Neuron (in vitro differentiated cells): ENCODE results near the gene KCNC2.
"Not testable (repeated sequence)": the region's sequence is repeated elsewhere in the genome, so short reads cannot be mapped to it uniquely, and the experiment has no call there.

Experiments
- H2AFZ ChIP-seq: one replicate; pipeline ENCODE4 v1.6.1; 2013; ENCODE audit warnings: low read depth, mild to moderate bottlenecking, inconsistent platforms, low read length, moderate library complexity
- H3K27me3 ChIP-seq: one replicate; pipeline ENCODE4 v1.6.1; 2013; ENCODE audit warnings: low read length; ENCODE audit not compliant: insufficient read depth
- H3K36me3 ChIP-seq: one replicate; pipeline ENCODE4 v1.6.1; 2013; ENCODE audit warnings: low read length; ENCODE audit not compliant: insufficient read depth
- H3K4me1 ChIP-seq: one replicate; pipeline ENCODE4 v1.6.1; 2013; ENCODE audit warnings: low read length; ENCODE audit not compliant: insufficient read depth
- H3K4me3 ChIP-seq: 2 replicates; pipeline ENCODE4 v1.5.1; 2013; ENCODE audit warnings: mild to moderate bottlenecking, low read length, moderate library complexity
- H3K9me3 ChIP-seq: one replicate; pipeline ENCODE4 v1.6.1; 2013; ENCODE audit warnings: low read length

KCNC2 gene

GRCh38 chr12:75194250-75194649, 15.4 kb downstream of the KCNC2 start:
- no peaks in the 10 kb centered on the region for H3K4me1 ChIP-seq
- H2AFZ ChIP-seq: no peak overlapping the region
- no peak overlapping the region for H3K4me3 ChIP-seq
- H3K9me3 ChIP-seq: no peaks in the 10 kb centered on the region
- H3K27me3 ChIP-seq: no peaks in the 10 kb centered on the region
- no peaks in the 10 kb centered on the region for H3K36me3 ChIP-seq

- Histone ChIP-seq H2AFZ (no peak overlapping the region), H3K9me3 (no peaks in the 10 kb centered on the region), H3K4me3 (no peak overlapping the region), H3K27me3 (no peaks in the 10 kb centered on the region), H3K36me3 (no peaks in the 10 kb centered on the region), H3K4me1 (no peaks in the 10 kb centered on the region)
These were observed 17.4 kb downstream of the KCNC2 start for GRCh38 chr12:75192196-75192595.

- Histone ChIP-seq H3K9me3 (no peaks in the 10 kb centered on the region), H3K4me3 (no peak overlapping the region), H2AFZ (no peak overlapping the region), H3K36me3 (no peaks in the 10 kb centered on the region), H3K27me3 (no peaks in the 10 kb centered on the region), H3K4me1 (no peaks in the 10 kb centered on the region)
These were observed 18.8 kb downstream of the KCNC2 start for GRCh38 chr12:75190846-75191245.

DNA sequence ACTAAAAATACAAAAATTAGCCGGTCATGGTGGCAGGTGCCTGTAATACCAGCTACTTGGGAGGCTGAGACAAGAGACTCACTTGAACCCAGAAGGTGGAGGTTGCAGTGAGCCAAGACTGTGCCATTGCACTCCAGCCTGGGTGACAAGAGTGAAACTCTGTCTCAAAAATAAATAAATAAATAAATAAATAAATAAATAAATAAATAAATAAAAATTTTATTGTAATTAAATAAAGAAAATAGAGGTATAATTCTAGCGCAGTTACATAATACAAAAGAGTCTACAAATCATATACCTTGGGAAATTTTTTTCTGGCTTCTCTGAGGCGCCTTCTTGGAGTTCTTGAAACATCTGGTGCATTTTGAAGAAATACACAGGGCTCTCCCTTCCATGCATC, 23.8 kb downstream of the KCNC2 start:
- not testable (repeated sequence) for H3K27me3 ChIP-seq, H2AFZ ChIP-seq, H3K4me1 ChIP-seq, H3K4me3 ChIP-seq, H3K36me3 ChIP-seq, H3K9me3 ChIP-seq

DNA sequence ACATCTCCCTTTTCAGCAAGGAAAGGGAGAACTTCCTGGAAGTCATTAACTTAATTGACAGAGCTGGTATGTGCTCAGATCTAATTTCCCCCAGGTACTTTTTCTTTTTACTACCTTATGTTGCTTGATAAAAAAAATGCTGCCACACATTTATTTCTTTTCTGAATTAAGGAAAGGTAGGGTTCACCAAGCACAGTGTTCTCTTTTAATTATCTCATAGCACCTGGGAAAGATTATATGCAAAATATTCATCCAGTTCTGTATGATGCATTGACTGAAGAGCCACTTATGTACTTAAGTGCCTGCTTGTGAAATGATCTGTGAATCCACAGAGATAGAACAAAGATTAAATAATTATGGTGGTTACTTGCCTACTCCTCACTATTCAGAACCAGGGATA, 25.1 kb downstream of the KCNC2 start:
- H3K36me3 ChIP-seq: no peaks in the 10 kb centered on the region
- H3K4me3 ChIP-seq: no peak overlapping the region
- H3K4me1 ChIP-seq: no peaks in the 10 kb centered on the region
- no peaks in the 10 kb centered on the region for H3K9me3 ChIP-seq
- no peaks in the 10 kb centered on the region for H3K27me3 ChIP-seq
- H2AFZ ChIP-seq: no peak overlapping the region

DNA sequence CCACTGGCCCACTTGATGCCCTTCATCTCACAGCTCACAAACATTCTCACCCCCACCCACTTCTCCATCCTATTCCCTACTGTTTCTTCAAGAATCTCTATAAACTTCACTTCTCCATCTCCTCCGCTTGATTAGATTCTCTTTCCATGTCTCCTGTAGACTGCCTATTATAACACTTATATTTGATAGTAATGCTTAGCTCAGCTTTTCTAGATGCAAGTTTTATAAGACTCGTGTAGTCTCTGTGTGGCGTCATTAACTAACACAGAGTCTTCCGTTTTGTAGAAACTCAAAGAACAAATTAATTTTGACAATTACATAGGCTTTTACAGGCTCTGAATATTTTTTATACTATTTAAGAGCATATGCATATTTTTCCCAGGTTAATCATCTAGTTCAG, 25.7 kb downstream of the KCNC2 start:
- Histone ChIP-seq H3K9me3 (no peaks in the 10 kb centered on the region), H3K36me3 (no peaks in the 10 kb centered on the region), H3K27me3 (no peaks in the 10 kb centered on the region), H3K4me1 (no peaks in the 10 kb centered on the region), H3K4me3 (no peak overlapping the region), H2AFZ (no peak overlapping the region)

DNA sequence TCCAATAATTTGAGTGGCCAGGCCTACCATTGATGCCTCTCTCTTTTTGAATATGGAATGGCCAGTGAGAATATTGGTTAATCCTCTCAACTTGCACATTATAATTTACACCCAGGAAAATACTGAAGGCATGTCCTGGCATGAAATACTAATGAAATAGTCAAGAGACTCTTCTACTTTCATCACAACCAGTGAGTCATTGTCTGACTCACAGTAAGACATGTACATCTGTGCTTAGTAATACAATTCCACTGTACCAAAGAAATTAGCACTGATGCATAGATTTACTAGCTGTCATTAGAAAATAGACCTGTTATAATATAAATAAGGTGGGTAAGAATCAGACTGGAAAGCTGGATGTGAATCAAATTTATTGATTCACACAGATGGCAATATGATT, 31.6 kb downstream of the KCNC2 start:
- Histone ChIP-seq H3K4me3 (no peak overlapping the region), H3K9me3 (no peaks in the 10 kb centered on the region), H3K36me3 (no peaks in the 10 kb centered on the region), H3K27me3 (no peaks in the 10 kb centered on the region), H3K4me1 (no peaks in the 10 kb centered on the region), H2AFZ (peak overlapping the region; percentile 47)

DNA sequence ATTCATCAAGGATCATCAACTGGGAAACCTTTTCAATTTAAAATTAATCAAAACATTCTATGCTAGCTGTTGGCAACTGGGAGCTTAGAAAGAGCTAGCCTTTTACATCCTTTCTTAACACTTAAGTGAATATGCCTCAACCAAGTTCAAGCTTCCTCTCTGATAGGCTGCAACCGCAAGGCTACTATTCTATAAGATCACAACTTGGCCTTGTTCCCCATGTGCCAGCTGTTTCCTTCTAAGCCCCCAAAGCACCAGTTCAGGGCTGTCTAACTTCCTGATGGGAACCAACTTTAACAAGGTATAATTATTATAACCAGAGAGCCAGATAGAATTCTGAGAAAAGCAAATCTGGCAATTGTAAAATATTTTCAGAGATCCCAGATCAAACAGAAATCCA, 37.0 kb downstream of the KCNC2 start:
- Histone ChIP-seq H3K4me3 (no peak overlapping the region), H3K27me3 (no peaks in the 10 kb centered on the region), H3K36me3 (no peaks in the 10 kb centered on the region), H2AFZ (no peak overlapping the region), H3K9me3 (no peaks in the 10 kb centered on the region), H3K4me1 (no peaks in the 10 kb centered on the region)

- Histone ChIP-seq H3K36me3 (no peaks in the 10 kb centered on the region), H3K4me1 (no peaks in the 10 kb centered on the region), H3K27me3 (no peaks in the 10 kb centered on the region), H3K9me3 (no peaks in the 10 kb centered on the region), H2AFZ (no peak overlapping the region), H3K4me3 (no peak overlapping the region)
These were observed 38.9 kb downstream of the KCNC2 start for GRCh38 chr12:75170640-75171185.

GRCh38 chr12:75162845-75163244, 46.8 kb downstream of the KCNC2 start:
- Histone ChIP-seq H3K4me3 (no peak overlapping the region), H3K9me3 (no peaks in the 10 kb centered on the region), H3K27me3 (no peaks in the 10 kb centered on the region), H3K4me1 (no peaks in the 10 kb centered on the region), H2AFZ (no peak overlapping the region), H3K36me3 (no peaks in the 10 kb centered on the region)

DNA sequence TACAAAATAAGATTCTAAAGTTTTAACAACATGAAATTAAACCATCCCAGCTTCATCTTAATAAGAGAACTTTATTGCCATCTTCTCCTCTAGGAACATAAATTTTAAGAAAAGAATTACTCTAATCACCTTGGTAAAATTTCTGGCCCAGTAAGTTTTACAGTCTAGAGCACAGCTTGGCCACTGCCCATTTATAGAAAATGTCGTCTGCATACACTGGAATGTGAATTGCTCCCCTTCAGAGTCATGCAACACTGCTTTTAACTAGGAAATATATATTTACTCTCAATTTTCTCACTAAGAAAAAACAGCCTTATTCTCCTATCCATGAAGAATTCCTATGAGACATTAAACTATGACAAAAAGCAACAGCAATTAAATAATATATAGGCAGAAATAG, 48.2 kb downstream of the KCNC2 start:
- Histone ChIP-seq H3K9me3 (no peaks in the 10 kb centered on the region), H3K4me3 (no peak overlapping the region), H3K27me3 (no peaks in the 10 kb centered on the region), H2AFZ (no peak overlapping the region), H3K4me1 (no peaks in the 10 kb centered on the region), H3K36me3 (no peaks in the 10 kb centered on the region)

DNA sequence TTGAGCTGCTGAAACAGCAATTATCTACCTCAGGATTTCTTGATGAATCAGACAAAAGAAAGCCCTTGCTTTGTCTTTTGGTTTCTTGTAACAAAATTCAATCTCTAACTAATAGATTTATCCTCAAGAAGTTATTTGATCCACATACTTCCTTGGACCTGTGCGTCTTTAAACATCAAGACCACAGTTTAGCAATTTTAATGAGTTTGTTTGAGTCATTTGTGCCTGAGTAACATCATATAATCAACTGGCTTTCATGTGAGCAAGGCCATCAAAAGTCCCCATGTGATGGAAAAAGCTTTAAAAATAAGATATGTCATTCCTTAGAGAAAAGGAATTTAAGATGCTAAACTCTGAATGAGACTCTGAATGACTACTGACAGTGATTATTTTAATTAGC, 52.3 kb downstream of the KCNC2 start:
- Histone ChIP-seq H2AFZ (no peak overlapping the region), H3K4me3 (no peak overlapping the region), H3K4me1 (no peaks in the 10 kb centered on the region), H3K27me3 (no peaks in the 10 kb centered on the region), H3K9me3 (no peaks in the 10 kb centered on the region), H3K36me3 (no peaks in the 10 kb centered on the region)

DNA sequence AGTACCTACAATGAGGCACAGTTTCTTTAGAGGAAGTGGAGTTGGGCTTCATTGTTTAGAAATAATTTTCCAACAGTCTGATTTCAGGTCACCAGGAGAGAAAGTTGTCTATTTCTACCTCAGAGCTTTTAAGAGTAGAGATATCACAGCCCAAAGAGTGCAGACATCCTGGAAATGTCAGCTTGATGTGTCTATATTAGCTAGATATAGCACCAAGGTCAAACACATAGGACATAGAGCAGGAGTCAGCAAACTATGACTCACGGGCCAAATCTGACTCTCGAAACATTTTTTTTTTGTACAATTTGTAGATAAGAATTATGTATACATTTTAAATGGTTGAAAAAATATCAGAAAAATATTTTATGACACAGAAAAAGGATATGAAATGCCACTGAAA, 53.7 kb downstream of the KCNC2 start:
- Histone ChIP-seq H3K9me3 (no peaks in the 10 kb centered on the region), H3K36me3 (no peaks in the 10 kb centered on the region), H3K4me1 (no peaks in the 10 kb centered on the region), H3K4me3 (no peak overlapping the region), H2AFZ (no peak overlapping the region), H3K27me3 (no peaks in the 10 kb centered on the region)

DNA sequence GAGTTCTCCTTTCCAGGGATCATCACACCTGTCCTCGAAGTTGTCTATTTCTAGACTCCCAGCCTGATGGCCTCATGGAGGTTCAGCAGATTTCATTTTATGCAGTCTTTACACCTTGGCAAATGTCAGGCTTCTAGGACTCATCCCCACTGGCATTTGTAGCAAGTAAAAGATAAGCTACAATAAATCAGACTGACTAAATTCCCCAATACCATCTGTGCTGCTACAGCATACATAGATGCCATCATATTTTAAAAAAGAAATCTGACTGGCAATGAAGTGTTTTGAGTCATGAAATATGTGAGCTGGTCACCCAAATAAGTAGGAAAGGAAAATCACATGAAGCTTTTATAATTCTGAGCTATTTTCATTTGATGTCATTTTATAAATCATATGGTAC, 55.3 kb downstream of the KCNC2 start:
- no peaks in the 10 kb centered on the region for H3K4me1 ChIP-seq
- no peak overlapping the region for H2AFZ ChIP-seq
- no peak overlapping the region for H3K4me3 ChIP-seq
- H3K36me3 ChIP-seq: no peaks in the 10 kb centered on the region
- no peaks in the 10 kb centered on the region for H3K9me3 ChIP-seq
- no peaks in the 10 kb centered on the region for H3K27me3 ChIP-seq
